ENCODE data around the gene CCDC102A.

GRCh38 chr16:57504491-57504890 lies 31.9 kb downstream of the CCDC102A start:
- no peak for TF ChIP-seq EZH2 (IDR thresholded peaks at IDR 0.05; ENCODE audit: low read depth)
- TF ChIP-seq, protein P1, sequence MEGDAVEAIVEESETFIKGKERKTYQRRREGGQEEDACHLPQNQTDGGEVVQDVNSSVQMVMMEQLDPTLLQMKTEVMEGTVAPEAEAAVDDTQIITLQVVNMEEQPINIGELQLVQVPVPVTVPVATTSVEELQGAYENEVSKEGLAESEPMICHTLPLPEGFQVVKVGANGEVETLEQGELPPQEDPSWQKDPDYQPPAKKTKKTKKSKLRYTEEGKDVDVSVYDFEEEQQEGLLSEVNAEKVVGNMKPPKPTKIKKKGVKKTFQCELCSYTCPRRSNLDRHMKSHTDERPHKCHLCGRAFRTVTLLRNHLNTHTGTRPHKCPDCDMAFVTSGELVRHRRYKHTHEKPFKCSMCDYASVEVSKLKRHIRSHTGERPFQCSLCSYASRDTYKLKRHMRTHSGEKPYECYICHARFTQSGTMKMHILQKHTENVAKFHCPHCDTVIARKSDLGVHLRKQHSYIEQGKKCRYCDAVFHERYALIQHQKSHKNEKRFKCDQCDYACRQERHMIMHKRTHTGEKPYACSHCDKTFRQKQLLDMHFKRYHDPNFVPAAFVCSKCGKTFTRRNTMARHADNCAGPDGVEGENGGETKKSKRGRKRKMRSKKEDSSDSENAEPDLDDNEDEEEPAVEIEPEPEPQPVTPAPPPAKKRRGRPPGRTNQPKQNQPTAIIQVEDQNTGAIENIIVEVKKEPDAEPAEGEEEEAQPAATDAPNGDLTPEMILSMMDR (conservative IDR thresholded peaks at IDR 0.05) = no peak
